Hepatocyte (in vitro differentiated cells): ENCODE measurements around the gene GDI1.
"Not testable (repeated sequence)": the region's sequence is repeated elsewhere in the genome, so short reads cannot be mapped to it uniquely, and the experiment has no call there.

Experiments used
- EZH2 ChIP-seq: fragments of 200-600 bp; sonication (generic); IDR thresholded peaks from 2 replicates; pipeline ENCODE4 v1.6.1; 2016; ENCODE audit warnings: antibody characterized with exemption, mild to moderate bottlenecking, borderline replicate concordance
- EZH2phosphoT487 ChIP-seq: fragments of 200-600 bp; sonication (generic); IDR thresholded peaks from one replicate; pipeline ENCODE4 v1.6.1; 2018; ENCODE audit warnings: antibody characterized with exemption, mild to moderate bottlenecking, low read depth, moderate library complexity; ENCODE audit not compliant: unreplicated experiment, severe bottlenecking
- TF ChIP-seq, protein P1 (sequence below): fragments of 200-600 bp; sonication (generic); IDR thresholded peaks from 2 replicates; pipeline ENCODE4 v1.5.1; 2016; ENCODE audit warnings: antibody characterized with exemption, mild to moderate bottlenecking; ENCODE audit not compliant: poor library complexity

DNA sequence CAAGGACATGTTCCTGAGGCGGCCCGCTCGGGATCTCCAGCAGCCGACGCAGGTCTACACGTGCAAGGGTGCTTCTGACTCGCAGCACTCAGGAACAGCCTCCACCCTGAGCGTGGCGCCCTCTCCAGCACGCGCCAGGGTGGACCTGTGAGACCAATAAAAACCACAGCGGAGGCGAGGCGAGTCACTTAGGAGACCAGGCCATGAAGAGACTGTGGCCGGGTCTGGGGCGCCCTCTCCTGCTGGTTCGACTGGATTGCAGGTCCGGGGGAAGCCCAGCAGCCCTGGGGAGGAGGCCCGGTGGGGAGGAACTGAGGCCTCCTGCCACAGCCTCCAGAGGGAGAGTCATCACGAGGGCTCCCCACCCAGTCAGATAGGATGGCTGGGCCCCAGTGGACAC, 48.9 kb upstream of the GDI1 start:
- TF ChIP-seq, protein P1, sequence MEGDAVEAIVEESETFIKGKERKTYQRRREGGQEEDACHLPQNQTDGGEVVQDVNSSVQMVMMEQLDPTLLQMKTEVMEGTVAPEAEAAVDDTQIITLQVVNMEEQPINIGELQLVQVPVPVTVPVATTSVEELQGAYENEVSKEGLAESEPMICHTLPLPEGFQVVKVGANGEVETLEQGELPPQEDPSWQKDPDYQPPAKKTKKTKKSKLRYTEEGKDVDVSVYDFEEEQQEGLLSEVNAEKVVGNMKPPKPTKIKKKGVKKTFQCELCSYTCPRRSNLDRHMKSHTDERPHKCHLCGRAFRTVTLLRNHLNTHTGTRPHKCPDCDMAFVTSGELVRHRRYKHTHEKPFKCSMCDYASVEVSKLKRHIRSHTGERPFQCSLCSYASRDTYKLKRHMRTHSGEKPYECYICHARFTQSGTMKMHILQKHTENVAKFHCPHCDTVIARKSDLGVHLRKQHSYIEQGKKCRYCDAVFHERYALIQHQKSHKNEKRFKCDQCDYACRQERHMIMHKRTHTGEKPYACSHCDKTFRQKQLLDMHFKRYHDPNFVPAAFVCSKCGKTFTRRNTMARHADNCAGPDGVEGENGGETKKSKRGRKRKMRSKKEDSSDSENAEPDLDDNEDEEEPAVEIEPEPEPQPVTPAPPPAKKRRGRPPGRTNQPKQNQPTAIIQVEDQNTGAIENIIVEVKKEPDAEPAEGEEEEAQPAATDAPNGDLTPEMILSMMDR: not testable (repeated sequence)
- TF ChIP-seq EZH2, EZH2phosphoT487: not testable (repeated sequence)
